MG63 (cell line): Measurements from ENCODE around the gene TENM3. TPM values are rescaled to one million over a fixed set of nuclear protein-coding genes. Genes with fewer than 3 reads are reported as not detected.

Source experiments
- DNase-seq: peaks from one replicate; pipeline ENCODE4 v3.0.0-alpha.2; 2020
- H3K27me3 ChIP-seq: fragments of 250-450 bp; sonication (Bioruptor Pico); 2 replicates; pipeline ENCODE4 v1.5.1; 2020; ENCODE audit warnings: mild to moderate bottlenecking, moderate library complexity
- H3K36me3 ChIP-seq: fragments of 250-450 bp; sonication (Bioruptor Pico); 2 replicates; pipeline ENCODE4 v1.5.1; 2020; ENCODE audit warnings: mild to moderate bottlenecking, moderate library complexity
- H3K4me3 ChIP-seq: fragments of 250-450 bp; sonication (Bioruptor Pico); 2 replicates; pipeline ENCODE4 v1.5.1; 2020; ENCODE audit warnings: mild to moderate bottlenecking, moderate library complexity
- H3K9me3 ChIP-seq: fragments of 250-450 bp; sonication (Bioruptor Pico); 2 replicates; pipeline ENCODE4 v1.5.1; 2020; ENCODE audit warnings: mild to moderate bottlenecking, moderate library complexity
- total RNA-seq: library from RNA; depleted of rRNA; stranded (reverse); fragments of >200 nt; shearing (Covaris generic); gene quantifications from 2 replicates; pipeline ENCODE4 v1.2.3, GENCODE V29; 2014; ENCODE audit warnings: low replicate concordance

The TENM3 gene
- total RNA-seq, 1 experiment from 2014 or later, result 0.10 TPM

- no peaks in the 10 kb centered on the region for H3K9me3 ChIP-seq
- no peak overlapping the region for H3K4me3 ChIP-seq
- no peaks in the 10 kb centered on the region for H3K36me3 ChIP-seq
- DNase-seq, result no peak
- no peaks in the 10 kb centered on the region for H3K27me3 ChIP-seq
Measured at GRCh38 chr4:182291597-182292270, 48.5 kb downstream of the TENM3 start.

GRCh38 chr4:182292612-182293011 is 49.4 kb downstream of the TENM3 start:
- DNase-seq, result no peak
- H3K36me3 ChIP-seq, result no peaks in the 10 kb centered on the region
- H3K27me3 ChIP-seq, result no peaks in the 10 kb centered on the region
- H3K4me3 ChIP-seq, result no peak overlapping the region
- no peaks in the 10 kb centered on the region for H3K9me3 ChIP-seq

- no peak for DNase-seq
- Histone ChIP-seq H3K4me3 (no peak overlapping the region), H3K27me3 (no peaks in the 10 kb centered on the region), H3K9me3 (no peaks in the 10 kb centered on the region), H3K36me3 (no peaks in the 10 kb centered on the region)
Measured at GRCh38 chr4:182293691-182294255, 50.6 kb downstream of the TENM3 start.

GRCh38 chr4:182294451-182294850 is 51.2 kb downstream of the TENM3 start:
- Histone ChIP-seq H3K36me3 (no peaks in the 10 kb centered on the region), H3K27me3 (no peaks in the 10 kb centered on the region), H3K4me3 (no peak overlapping the region), H3K9me3 (no peaks in the 10 kb centered on the region)
- DNase-seq, result no peak

- peak; percentile 3 for DNase-seq
- Histone ChIP-seq H3K4me3 (no peak overlapping the region), H3K27me3 (no peaks in the 10 kb centered on the region), H3K36me3 (no peaks in the 10 kb centered on the region), H3K9me3 (no peaks in the 10 kb centered on the region)
Measured at GRCh38 chr4:182297659-182298058, 54.5 kb downstream of the TENM3 start.

GRCh38 chr4:182301736-182302135 is 58.5 kb downstream of the TENM3 start:
- no peaks in the 10 kb centered on the region for H3K9me3 ChIP-seq
- H3K4me3 ChIP-seq, result no peak overlapping the region
- no peak for DNase-seq
- H3K36me3 ChIP-seq, result no peaks in the 10 kb centered on the region
- no peaks in the 10 kb centered on the region for H3K27me3 ChIP-seq

- Histone ChIP-seq H3K4me3 (no peak overlapping the region), H3K27me3 (no peaks in the 10 kb centered on the region), H3K9me3 (no peaks in the 10 kb centered on the region), H3K36me3 (no peaks in the 10 kb centered on the region)
- no peak for DNase-seq
Measured at GRCh38 chr4:182303847-182304246, 60.6 kb downstream of the TENM3 start.

- H3K9me3 ChIP-seq, result no peaks in the 10 kb centered on the region
- H3K27me3 ChIP-seq, result no peaks in the 10 kb centered on the region
- no peak overlapping the region for H3K4me3 ChIP-seq
- DNase-seq, result no peak
- no peaks in the 10 kb centered on the region for H3K36me3 ChIP-seq
Measured at GRCh38 chr4:182306792-182307507, 63.7 kb downstream of the TENM3 start.

- no peak overlapping the region for H3K4me3 ChIP-seq
- H3K9me3 ChIP-seq, result no peaks in the 10 kb centered on the region
- H3K27me3 ChIP-seq, result no peaks in the 10 kb centered on the region
- H3K36me3 ChIP-seq, result no peaks in the 10 kb centered on the region
- DNase-seq, result peak; percentile 40
Measured at GRCh38 chr4:182307746-182308145, 64.5 kb downstream of the TENM3 start.

GRCh38 chr4:182309877-182310276 is 66.7 kb downstream of the TENM3 start:
- Histone ChIP-seq H3K27me3 (no peaks in the 10 kb centered on the region), H3K9me3 (no peaks in the 10 kb centered on the region), H3K4me3 (no peak overlapping the region), H3K36me3 (no peaks in the 10 kb centered on the region)
- DNase-seq, result no peak

GRCh38 chr4:182310316-182310715 is 67.1 kb downstream of the TENM3 start:
- H3K9me3 ChIP-seq, result no peaks in the 10 kb centered on the region
- no peaks in the 10 kb centered on the region for H3K27me3 ChIP-seq
- DNase-seq, result no peak
- no peak overlapping the region for H3K4me3 ChIP-seq
- no peaks in the 10 kb centered on the region for H3K36me3 ChIP-seq

GRCh38 chr4:182310962-182311361 is 67.8 kb downstream of the TENM3 start:
- DNase-seq, result no peak
- Histone ChIP-seq H3K9me3 (no peaks in the 10 kb centered on the region), H3K27me3 (no peaks in the 10 kb centered on the region), H3K36me3 (no peaks in the 10 kb centered on the region), H3K4me3 (no peak overlapping the region)

- Histone ChIP-seq H3K36me3 (no peaks in the 10 kb centered on the region), H3K4me3 (no peak overlapping the region), H3K27me3 (no peaks in the 10 kb centered on the region), H3K9me3 (no peaks in the 10 kb centered on the region)
- DNase-seq, result no peak
Measured at GRCh38 chr4:182314537-182314936, 71.3 kb downstream of the TENM3 start.

GRCh38 chr4:182318256-182318655 is 75.1 kb downstream of the TENM3 start:
- Histone ChIP-seq H3K9me3 (no peaks in the 10 kb centered on the region), H3K27me3 (no peaks in the 10 kb centered on the region), H3K4me3 (no peak overlapping the region), H3K36me3 (no peaks in the 10 kb centered on the region)
- no peak for DNase-seq

GRCh38 chr4:182320092-182320491 is 76.9 kb downstream of the TENM3 start:
- DNase-seq, result no peak
- Histone ChIP-seq H3K4me3 (no peak overlapping the region), H3K27me3 (no peaks in the 10 kb centered on the region), H3K9me3 (no peaks in the 10 kb centered on the region), H3K36me3 (no peaks in the 10 kb centered on the region)

- Histone ChIP-seq H3K27me3 (no peaks in the 10 kb centered on the region), H3K9me3 (no peaks in the 10 kb centered on the region), H3K4me3 (no peak overlapping the region), H3K36me3 (no peaks in the 10 kb centered on the region)
- DNase-seq, result no peak
Measured at GRCh38 chr4:182320580-182320979, 77.4 kb downstream of the TENM3 start.

GRCh38 chr4:182324282-182324681 is 81.1 kb downstream of the TENM3 start:
- no peak overlapping the region for H3K4me3 ChIP-seq
- H3K36me3 ChIP-seq, result no peaks in the 10 kb centered on the region
- DNase-seq, result no peak
- no peaks in the 10 kb centered on the region for H3K9me3 ChIP-seq
- H3K27me3 ChIP-seq, result no peaks in the 10 kb centered on the region

- H3K4me3 ChIP-seq, result no peak overlapping the region
- H3K36me3 ChIP-seq, result no peaks in the 10 kb centered on the region
- no peaks in the 10 kb centered on the region for H3K27me3 ChIP-seq
- DNase-seq, result no peak
- no peaks in the 10 kb centered on the region for H3K9me3 ChIP-seq
Measured at GRCh38 chr4:182325397-182325796, 82.2 kb downstream of the TENM3 start.
